HL-60 (cell line): ENCODE data around the gene ADAT2.

ENCODE experiments used
- DNase-seq, 2 experiments: peaks; one replicate each; pipeline ENCODE4 v3.0.0-alpha.2; 2010 to 2020; ENCODE audit warnings: low read depth in 1 of 2, low spot score in 1 of 2
- H3K27ac ChIP-seq: fragments of 250-450 bp; sonication (Bioruptor Pico); replicated peaks from 2 replicates; pipeline ENCODE4 v1.5.1; 2020; ENCODE audit warnings: mild to moderate bottlenecking, moderate library complexity
- H3K27me3 ChIP-seq: fragments of 250-450 bp; sonication (Bioruptor Pico); 2 replicates; pipeline ENCODE4 v1.5.1; 2021; ENCODE audit warnings: mild to moderate bottlenecking, moderate library complexity; ENCODE audit not compliant: insufficient read depth, poor library complexity, severe bottlenecking
- H3K4me3 ChIP-seq: replicated peaks from 2 replicates; pipeline ENCODE4 v1.5.1; 2011; ENCODE audit warnings: mild to moderate bottlenecking, control low read depth, low read length; ENCODE audit not compliant: insufficient read depth
- CTCF ChIP-seq: IDR thresholded peaks from one replicate; pipeline ENCODE4 v1.5.1; 2011; ENCODE audit warnings: low read length, control low read depth, inconsistent platforms; ENCODE audit not compliant: insufficient read depth
- GABPA ChIP-seq: IDR thresholded peaks from 2 replicates; pipeline ENCODE4 v1.6.1; 2012; ENCODE audit warnings: low read depth
- POLR2AphosphoS5 ChIP-seq: IDR thresholded peaks from 2 replicates; pipeline ENCODE4 v1.6.1; 2012; ENCODE audit warnings: low read depth
- SPI1 ChIP-seq: IDR thresholded peaks from 2 replicates; pipeline ENCODE4 v1.6.1; 2012; ENCODE audit warnings: low read depth, mild to moderate bottlenecking, borderline replicate concordance
- TF ChIP-seq, protein P1 (sequence below): IDR thresholded peaks from 2 replicates; pipeline ENCODE4 v1.6.1; 2012; ENCODE audit warnings: low read depth; ENCODE audit not compliant: insufficient replicate concordance

ADAT2 gene

GRCh38 chr6:143400258-143401067 lies 50.0 kb downstream of the ADAT2 start:
- DNase-seq, result peak; percentile 6 to 72
- H3K4me3 ChIP-seq, result no peak overlapping the region
- no peak for TF ChIP-seq POLR2AphosphoS5
- TF ChIP-seq SPI1, result peak; percentile 77; the same call in 1 of the 2 replicates
- no peak for TF ChIP-seq GABPA
- TF ChIP-seq, protein P1, sequence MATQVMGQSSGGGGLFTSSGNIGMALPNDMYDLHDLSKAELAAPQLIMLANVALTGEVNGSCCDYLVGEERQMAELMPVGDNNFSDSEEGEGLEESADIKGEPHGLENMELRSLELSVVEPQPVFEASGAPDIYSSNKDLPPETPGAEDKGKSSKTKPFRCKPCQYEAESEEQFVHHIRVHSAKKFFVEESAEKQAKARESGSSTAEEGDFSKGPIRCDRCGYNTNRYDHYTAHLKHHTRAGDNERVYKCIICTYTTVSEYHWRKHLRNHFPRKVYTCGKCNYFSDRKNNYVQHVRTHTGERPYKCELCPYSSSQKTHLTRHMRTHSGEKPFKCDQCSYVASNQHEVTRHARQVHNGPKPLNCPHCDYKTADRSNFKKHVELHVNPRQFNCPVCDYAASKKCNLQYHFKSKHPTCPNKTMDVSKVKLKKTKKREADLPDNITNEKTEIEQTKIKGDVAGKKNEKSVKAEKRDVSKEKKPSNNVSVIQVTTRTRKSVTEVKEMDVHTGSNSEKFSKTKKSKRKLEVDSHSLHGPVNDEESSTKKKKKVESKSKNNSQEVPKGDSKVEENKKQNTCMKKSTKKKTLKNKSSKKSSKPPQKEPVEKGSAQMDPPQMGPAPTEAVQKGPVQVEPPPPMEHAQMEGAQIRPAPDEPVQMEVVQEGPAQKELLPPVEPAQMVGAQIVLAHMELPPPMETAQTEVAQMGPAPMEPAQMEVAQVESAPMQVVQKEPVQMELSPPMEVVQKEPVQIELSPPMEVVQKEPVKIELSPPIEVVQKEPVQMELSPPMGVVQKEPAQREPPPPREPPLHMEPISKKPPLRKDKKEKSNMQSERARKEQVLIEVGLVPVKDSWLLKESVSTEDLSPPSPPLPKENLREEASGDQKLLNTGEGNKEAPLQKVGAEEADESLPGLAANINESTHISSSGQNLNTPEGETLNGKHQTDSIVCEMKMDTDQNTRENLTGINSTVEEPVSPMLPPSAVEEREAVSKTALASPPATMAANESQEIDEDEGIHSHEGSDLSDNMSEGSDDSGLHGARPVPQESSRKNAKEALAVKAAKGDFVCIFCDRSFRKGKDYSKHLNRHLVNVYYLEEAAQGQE, result no peak
- H3K27me3 ChIP-seq, result no peaks in the 10 kb centered on the region
- no peak overlapping the region for H3K27ac ChIP-seq

- Histone ChIP-seq H3K4me3 (no peak overlapping the region), H3K27ac (no peak overlapping the region), H3K27me3 (no peaks in the 10 kb centered on the region)
- TF ChIP-seq, protein P1, result no peak
- TF ChIP-seq POLR2AphosphoS5 (no peak), GABPA (no peak), CTCF (no peak), SPI1 (no peak)
- no peak for DNase-seq
Measured at GRCh38 chr6:143399775-143400174, 50.7 kb downstream of the ADAT2 start.

DNA sequence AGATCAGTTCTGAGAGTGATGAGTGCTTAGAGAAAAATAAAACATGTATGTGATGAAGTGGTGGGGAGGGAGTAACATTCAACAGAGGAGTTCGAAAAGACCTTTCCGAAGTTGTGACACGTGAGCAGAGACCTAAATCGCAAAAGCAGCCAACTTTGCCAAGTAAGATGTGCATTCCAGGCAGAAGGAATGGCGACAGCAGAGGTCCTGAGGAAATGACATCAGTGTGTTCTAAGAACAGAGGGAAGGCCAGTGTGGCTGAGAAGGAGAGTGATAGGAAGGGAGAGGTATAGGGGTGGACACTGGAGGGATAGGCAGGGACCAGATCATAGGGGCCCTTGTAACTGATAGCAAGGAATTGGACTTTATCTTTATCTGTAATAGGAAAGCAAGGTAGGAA lies 51.3 kb downstream of the ADAT2 start:
- no peak overlapping the region for H3K27ac ChIP-seq
- no peaks in the 10 kb centered on the region for H3K27me3 ChIP-seq
- H3K4me3 ChIP-seq, result no peak overlapping the region
- TF ChIP-seq CTCF (no peak), GABPA (no peak), SPI1 (no peak), POLR2AphosphoS5 (no peak)
- TF ChIP-seq, protein P1, result no peak
- no peak for DNase-seq
